Esophagus muscularis mucosa (tissue), 4 donors: Measurements from ENCODE around the gene OSBPL3. TPM values are rescaled to one million over a fixed set of nuclear protein-coding genes. Genes with fewer than 3 reads are reported as not detected.

ENCODE experiments used
- DNase-seq: peaks from one replicate; pipeline ENCODE4 v3.0.0-alpha.2; 2017; ENCODE audit errors: extremely low spot score
- H3K27ac ChIP-seq, 4 donors: fragments of 200-600 bp; sonication (generic); replicated peaks in 1 of 4; 1 replicate in 3 of 4; 2 replicates in 1 of 4; pipeline ENCODE4 v1.5.1; 2016 to 2019; ENCODE audit warnings: mild to moderate bottlenecking in 1 of 4
- H3K27me3 ChIP-seq, 4 donors: fragments of 200-600 bp; sonication (generic); one replicate each; pipeline versions ENCODE4 v1.5.1 to v1.6.0; 2016 to 2019
- H3K36me3 ChIP-seq, 4 donors: fragments of 200-600 bp; sonication (generic); one replicate each; pipeline ENCODE4 v1.5.1; 2016 to 2019
- H3K4me1 ChIP-seq, 4 donors: fragments of 200-600 bp; sonication (generic); one replicate each; pipeline ENCODE4 v1.5.1; 2016 to 2019
- H3K4me3 ChIP-seq, 4 donors: fragments of 200-600 bp; sonication (generic); 1 replicate in 2 of 4; 2 replicates in 2 of 4; pipeline ENCODE4 v1.5.1; 2016 to 2019; ENCODE audit warnings: mild to moderate bottlenecking in 4 of 4, moderate library complexity in 1 of 4
- H3K9me3 ChIP-seq, 4 donors: fragments of 200-600 bp; sonication (generic); 1 replicate in 3 of 4; 2 replicates in 1 of 4; pipeline ENCODE4 v1.5.1; 2016 to 2019
- CTCF ChIP-seq, 3 experiments: fragments of 200-600 bp in 2 of 3; fragments of 450-650 bp in 1 of 3; sonication (generic) in 2 of 3; IDR thresholded peaks; one replicate each; pipeline ENCODE4 v1.5.1; 2017 to 2019; ENCODE audit warnings: antibody characterized with exemption in 3 of 3, mild to moderate bottlenecking in 2 of 3, moderate library complexity in 1 of 3
- EP300 ChIP-seq: sonication (generic); formaldehyde crosslinking; IDR thresholded peaks from one replicate; pipeline ENCODE4 v1.6.1; 2017; ENCODE audit warnings: antibody characterized with exemption
- POLR2A ChIP-seq: fragments of 450-650 bp; IDR thresholded peaks from one replicate; pipeline ENCODE4 v1.6.1; 2017; ENCODE audit warnings: antibody characterized with exemption, moderate library complexity, mild to moderate bottlenecking, low read depth
- POLR2AphosphoS5 ChIP-seq, 2 donors: sonication (generic); formaldehyde crosslinking; IDR thresholded peaks; one replicate each; pipeline ENCODE4 v1.6.1; 2017; ENCODE audit warnings: antibody characterized with exemption in 2 of 2
- WGBS: methylation state at CpG from one replicate; pipeline ENCODE4 v1.1.5; 2018; 5-methylcytosine and 5-hydroxymethylcytosine counted together
- intact Hi-C: fragments of 100-400 bp; cut with DNase I; formaldehyde crosslinking; loops from one replicate; pipeline ENCODE4 v1.15.1; 2023
- total RNA-seq, 4 donors: library from RNA; depleted of rRNA; stranded (reverse); fragments of >200 nt; gene quantifications; one replicate each; pipeline versions ENCODE4 v1.1.0 to v1.2.1, GENCODE V29; 2016

The OSBPL3 gene
- total RNA-seq, 4 donors from 2014 or later: 2.6 to 4.6 (median 3.3) TPM

DNA sequence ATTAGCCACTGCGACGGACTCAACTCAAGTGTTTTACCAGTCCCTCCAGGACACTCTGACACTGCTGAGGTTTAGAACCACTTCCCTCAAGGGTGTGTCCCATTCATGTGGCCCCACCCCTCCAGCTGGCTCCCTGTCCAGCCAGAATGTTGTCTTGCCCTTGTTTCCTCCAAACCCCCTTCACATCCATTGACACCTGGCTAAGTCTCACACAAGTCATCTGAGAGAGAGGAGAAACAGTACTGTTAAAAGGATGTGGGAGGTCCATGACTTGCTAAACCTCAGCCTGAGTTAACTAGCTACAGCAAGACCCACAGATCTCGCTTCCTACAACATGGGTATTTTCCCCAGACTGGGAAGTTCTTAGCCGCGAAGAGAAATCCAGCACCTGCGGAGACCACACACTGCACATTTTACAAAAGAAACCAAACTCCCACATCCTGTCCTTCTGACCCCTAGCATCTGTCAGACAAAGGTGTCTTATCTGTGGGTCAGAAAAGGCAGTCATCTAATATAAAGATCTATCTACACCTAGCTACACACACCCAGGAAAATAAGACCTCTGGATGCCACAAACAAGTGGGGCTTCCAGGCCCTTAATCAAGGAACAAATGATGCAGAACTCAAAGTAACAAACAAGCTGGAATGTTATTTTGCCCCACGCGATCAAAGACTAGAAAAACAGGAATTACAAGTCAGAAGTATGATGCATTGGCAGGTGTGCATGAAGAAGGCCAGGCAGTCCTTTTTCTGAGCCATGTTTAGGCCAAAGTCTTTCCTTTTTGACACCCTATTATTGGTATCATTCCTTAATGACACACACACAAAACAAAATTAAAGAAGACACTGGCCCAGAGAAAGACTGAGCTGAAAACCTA is 13.9 kb downstream of the OSBPL3 start:
- Histone ChIP-seq H3K9me3 (no peaks in the 10 kb centered on the region), H3K4me3 (no peak overlapping the region), H3K36me3 (no peaks in the 10 kb centered on the region), H3K4me1 (peaks cover 0 to 5% (median 0%) of the 10 kb centered on the region in 4 donors), H3K27me3 (no peaks in the 10 kb centered on the region), H3K27ac (no peak overlapping the region)
- TF ChIP-seq POLR2AphosphoS5 (IDR thresholded peaks at IDR 0.05) (no peak), EP300 (no peak), CTCF (IDR thresholded peaks at IDR 0.05) (no peak), POLR2A (no peak)
- DNase-seq: no peak
- WGBS: 75% methylated on average over 8 of the region's 8 CpGs
- intact Hi-C loops: no loop called here

- 89% methylated on average over 2 of the region's 2 CpGs for WGBS
- DNase-seq: no peak
- H3K27me3 ChIP-seq: no peaks in the 10 kb centered on the region
- no peak for TF ChIP-seq POLR2A
- no peak for TF ChIP-seq POLR2AphosphoS5 (IDR thresholded peaks at IDR 0.05)
- no peak for TF ChIP-seq EP300
- no peak for TF ChIP-seq CTCF (IDR thresholded peaks at IDR 0.05)
- H3K4me1 ChIP-seq: peaks cover 0 to 5% (median 0%) of the 10 kb centered on the region in 4 donors
- no peaks in the 10 kb centered on the region for H3K36me3 ChIP-seq
- H3K27ac ChIP-seq: no peak overlapping the region
- intact Hi-C loops: no loop called here
- H3K9me3 ChIP-seq: no peaks in the 10 kb centered on the region
- no peak overlapping the region for H3K4me3 ChIP-seq
Measured at GRCh38 chr7:24964191-24964590, 15.8 kb downstream of the OSBPL3 start.

DNA sequence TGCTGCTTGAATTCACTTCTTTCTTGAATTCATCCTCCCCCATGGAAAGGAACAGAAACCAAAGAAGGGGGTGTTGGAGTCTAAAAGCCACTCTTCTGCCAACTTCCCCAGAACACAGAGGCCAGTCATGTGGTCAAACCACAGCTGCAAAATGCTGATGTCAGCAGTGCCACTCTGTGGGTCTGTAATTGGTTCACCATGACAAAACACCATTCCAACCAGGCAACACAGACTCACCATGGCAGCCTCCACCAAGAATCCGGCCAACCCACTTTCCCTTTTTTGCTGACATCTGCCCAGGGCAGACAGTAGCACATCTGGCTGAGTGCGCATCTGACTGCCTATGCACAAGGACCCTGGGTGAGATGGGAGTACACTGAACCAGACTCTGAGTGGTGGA is 16.8 kb downstream of the OSBPL3 start:
- Histone ChIP-seq H3K27me3 (no peaks in the 10 kb centered on the region), H3K27ac (peak overlapping the region in 1 of 4 donors; percentile 14), H3K9me3 (no peaks in the 10 kb centered on the region), H3K4me1 (peaks cover 0 to 5% (median 0%) of the 10 kb centered on the region in 4 donors), H3K4me3 (no peak overlapping the region), H3K36me3 (no peaks in the 10 kb centered on the region)
- intact Hi-C loops: no loop called here
- DNase-seq: no peak
- 100% methylated on average over 2 of the region's 2 CpGs for WGBS
- TF ChIP-seq POLR2AphosphoS5 (IDR thresholded peaks at IDR 0.05): peak in 1 of 2 donors; percentile 8
- no peak for TF ChIP-seq EP300

DNA sequence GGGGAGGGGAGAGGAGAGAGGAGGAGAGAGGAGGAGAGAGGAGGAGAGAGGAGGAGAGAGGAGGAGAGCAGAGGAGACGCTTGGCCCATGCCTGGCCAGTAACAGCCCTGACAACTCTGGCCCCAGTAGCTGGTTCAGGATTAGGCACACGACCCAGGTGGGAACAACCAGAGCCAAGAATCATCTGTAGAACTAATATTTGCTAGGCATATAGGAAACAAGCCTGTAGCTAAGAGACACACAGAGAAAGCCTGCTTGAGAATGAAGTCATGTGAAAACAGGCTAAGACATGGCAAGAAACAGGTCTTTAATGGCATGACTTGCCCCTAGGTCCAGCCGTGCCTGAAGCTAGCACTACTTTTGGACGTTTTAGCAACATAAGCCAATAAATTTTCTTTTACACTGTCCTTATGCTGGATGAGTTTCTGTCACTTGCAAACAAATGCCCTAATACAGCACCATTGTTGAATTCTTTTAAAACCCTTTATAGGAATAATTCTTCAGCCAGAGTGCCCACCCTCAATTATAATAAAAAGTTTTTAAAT is 17.5 kb downstream of the OSBPL3 start:
- Histone ChIP-seq H3K4me1 (peaks cover 0 to 5% (median 0%) of the 10 kb centered on the region in 4 donors), H3K4me3 (no peak overlapping the region), H3K36me3 (no peaks in the 10 kb centered on the region), H3K27me3 (no peaks in the 10 kb centered on the region), H3K9me3 (no peaks in the 10 kb centered on the region), H3K27ac (no peak overlapping the region)
- TF ChIP-seq POLR2A (no peak), CTCF (IDR thresholded peaks at IDR 0.05) (no peak), POLR2AphosphoS5 (IDR thresholded peaks at IDR 0.05) (no peak)
- 80% methylated on average over 4 of the region's 4 CpGs for WGBS
- no peak for DNase-seq
- intact Hi-C loops: no loop called here

DNA sequence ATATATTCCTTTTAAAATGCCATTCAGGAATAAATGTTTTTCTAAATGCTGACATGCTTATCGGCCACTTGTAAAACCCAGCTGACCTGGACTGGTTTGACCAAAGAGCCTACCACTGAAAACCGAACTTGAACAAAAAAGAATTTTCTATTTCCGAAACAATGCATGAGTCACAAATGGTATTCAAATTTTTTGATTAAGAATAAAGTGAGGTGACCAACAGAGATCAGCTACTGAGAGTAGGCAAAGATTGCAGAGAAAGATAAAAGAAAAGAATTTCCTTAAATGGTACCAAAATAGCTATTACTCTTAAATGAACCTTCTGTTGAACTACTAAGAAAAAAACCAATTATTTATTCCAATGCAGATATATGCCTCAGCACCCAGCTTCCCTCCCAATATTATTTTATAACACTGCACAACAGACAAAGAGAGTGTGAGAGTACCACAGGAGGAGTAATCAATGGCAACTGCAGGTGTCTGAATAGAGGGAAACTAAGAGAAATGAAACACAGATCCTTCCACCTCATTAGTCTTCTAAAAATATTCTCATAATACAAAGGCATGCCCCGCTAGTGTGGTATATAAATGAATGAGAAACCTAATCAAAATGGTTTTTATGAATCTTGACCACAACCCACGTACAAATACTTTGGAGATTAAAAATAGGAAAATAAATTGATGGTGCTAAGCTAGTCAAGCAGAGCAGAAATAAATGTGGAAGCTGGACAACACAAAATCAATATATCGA is 20.1 kb downstream of the OSBPL3 start:
- Histone ChIP-seq H3K4me3 (no peak overlapping the region), H3K9me3 (no peaks in the 10 kb centered on the region), H3K4me1 (peaks cover 0 to 5% (median 0%) of the 10 kb centered on the region in 4 donors), H3K27me3 (no peaks in the 10 kb centered on the region), H3K27ac (no peak overlapping the region), H3K36me3 (no peaks in the 10 kb centered on the region)
- no peak for DNase-seq
- WGBS: 93% methylated on average over 6 of the region's 6 CpGs
- no peak for TF ChIP-seq EP300
- TF ChIP-seq POLR2A: no peak
- TF ChIP-seq CTCF (IDR thresholded peaks at IDR 0.05): no peak
- TF ChIP-seq POLR2AphosphoS5 (IDR thresholded peaks at IDR 0.05): no peak
- intact Hi-C loops: no loop called here
